ENCODE results near the gene C12orf76.
"Not testable (repeated sequence)": the region's sequence is repeated elsewhere in the genome, so short reads cannot be mapped to it uniquely, and the experiment has no call there.

- TF ChIP-seq POLR2A (conservative IDR thresholded peaks at IDR 0.05); BDP1 (IDR thresholded peaks at IDR 0.05; ENCODE audit: insufficient read depth, insufficient read length); SMARCA5 (IDR thresholded peaks at IDR 0.05); E2F5 (CRISPR knock-in tag; IDR thresholded peaks at IDR 0.05); ZBTB49 (CRISPR knock-in tag; IDR thresholded peaks at IDR 0.05; ENCODE audit: borderline replicate concordance); SP1 (CRISPR knock-in tag; IDR thresholded peaks at IDR 0.05); HDGF (IDR thresholded peaks at IDR 0.05): not testable (repeated sequence)
- TF ChIP-seq, protein P1, sequence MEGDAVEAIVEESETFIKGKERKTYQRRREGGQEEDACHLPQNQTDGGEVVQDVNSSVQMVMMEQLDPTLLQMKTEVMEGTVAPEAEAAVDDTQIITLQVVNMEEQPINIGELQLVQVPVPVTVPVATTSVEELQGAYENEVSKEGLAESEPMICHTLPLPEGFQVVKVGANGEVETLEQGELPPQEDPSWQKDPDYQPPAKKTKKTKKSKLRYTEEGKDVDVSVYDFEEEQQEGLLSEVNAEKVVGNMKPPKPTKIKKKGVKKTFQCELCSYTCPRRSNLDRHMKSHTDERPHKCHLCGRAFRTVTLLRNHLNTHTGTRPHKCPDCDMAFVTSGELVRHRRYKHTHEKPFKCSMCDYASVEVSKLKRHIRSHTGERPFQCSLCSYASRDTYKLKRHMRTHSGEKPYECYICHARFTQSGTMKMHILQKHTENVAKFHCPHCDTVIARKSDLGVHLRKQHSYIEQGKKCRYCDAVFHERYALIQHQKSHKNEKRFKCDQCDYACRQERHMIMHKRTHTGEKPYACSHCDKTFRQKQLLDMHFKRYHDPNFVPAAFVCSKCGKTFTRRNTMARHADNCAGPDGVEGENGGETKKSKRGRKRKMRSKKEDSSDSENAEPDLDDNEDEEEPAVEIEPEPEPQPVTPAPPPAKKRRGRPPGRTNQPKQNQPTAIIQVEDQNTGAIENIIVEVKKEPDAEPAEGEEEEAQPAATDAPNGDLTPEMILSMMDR (IDR thresholded peaks at IDR 0.05 in 2 of 3, conservative IDR thresholded peaks at IDR 0.05 in 1 of 3; ENCODE audit: insufficient read depth in 2 of 3, low read depth in 1 of 3, low read length in 3 of 3), result not testable (repeated sequence)
- TF ChIP-seq, protein P2, sequence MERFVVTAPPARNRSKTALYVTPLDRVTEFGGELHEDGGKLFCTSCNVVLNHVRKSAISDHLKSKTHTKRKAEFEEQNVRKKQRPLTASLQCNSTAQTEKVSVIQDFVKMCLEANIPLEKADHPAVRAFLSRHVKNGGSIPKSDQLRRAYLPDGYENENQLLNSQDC (CRISPR knock-in tag; IDR thresholded peaks at IDR 0.05), result not testable (repeated sequence)
- TF ChIP-seq, protein P3, sequence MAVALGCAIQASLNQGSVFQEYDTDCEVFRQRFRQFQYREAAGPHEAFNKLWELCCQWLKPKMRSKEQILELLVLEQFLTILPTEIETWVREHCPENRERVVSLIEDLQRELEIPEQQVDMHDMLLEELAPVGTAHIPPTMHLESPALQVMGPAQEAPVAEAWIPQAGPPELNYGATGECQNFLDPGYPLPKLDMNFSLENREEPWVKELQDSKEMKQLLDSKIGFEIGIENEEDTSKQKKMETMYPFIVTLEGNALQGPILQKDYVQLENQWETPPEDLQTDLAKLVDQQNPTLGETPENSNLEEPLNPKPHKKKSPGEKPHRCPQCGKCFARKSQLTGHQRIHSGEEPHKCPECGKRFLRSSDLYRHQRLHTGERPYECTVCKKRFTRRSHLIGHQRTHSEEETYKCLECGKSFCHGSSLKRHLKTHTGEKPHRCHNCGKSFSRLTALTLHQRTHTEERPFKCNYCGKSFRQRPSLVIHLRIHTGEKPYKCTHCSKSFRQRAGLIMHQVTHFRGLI (CRISPR knock-in tag; IDR thresholded peaks at IDR 0.05), result not testable (repeated sequence)
These were observed 39.9 kb upstream of the C12orf76 start for GRCh38 chr12:110088216-110088615.

Measured in K562 (cell line).